Parathyroid adenoma (tissue), 2 donors: ENCODE measurements around the gene ACP5.
"Not testable (repeated sequence)": the region's sequence is repeated elsewhere in the genome, so short reads cannot be mapped to it uniquely, and the experiment has no call there.

Experiments
- H2AFZ ChIP-seq: fragments of 300-600 bp; sonication (generic); one replicate; pipeline ENCODE4 v1.7.0; 2017; ENCODE audit warnings: antibody characterized with exemption, mild to moderate bottlenecking
- H3K27ac ChIP-seq: fragments of 300-600 bp; sonication (generic); one replicate; pipeline ENCODE4 v1.7.0; 2017
- H3K27me3 ChIP-seq: fragments of 300-600 bp; sonication (generic); one replicate; pipeline ENCODE4 v1.7.0; 2017; ENCODE audit warnings: low read length; ENCODE audit not compliant: control insufficient read depth, insufficient read depth
- H3K36me3 ChIP-seq: fragments of 300-600 bp; sonication (generic); one replicate; pipeline ENCODE4 v1.7.0; 2017; ENCODE audit warnings: low read length; ENCODE audit not compliant: control insufficient read depth, insufficient read depth
- H3K4me1 ChIP-seq: fragments of 300-600 bp; sonication (generic); one replicate; pipeline ENCODE4 v1.7.0; 2017; ENCODE audit warnings: control low read depth
- H3K4me2 ChIP-seq: fragments of 300-600 bp; sonication (generic); one replicate; pipeline ENCODE4 v1.7.0; 2017; ENCODE audit warnings: low read length
- H3K4me3 ChIP-seq: fragments of 300-600 bp; sonication (generic); one replicate; pipeline ENCODE4 v1.7.0; 2017; ENCODE audit warnings: low read depth, low read length
- H3K79me2 ChIP-seq: fragments of 300-600 bp; sonication (generic); one replicate; pipeline ENCODE4 v1.7.0; 2017; ENCODE audit warnings: control low read depth
- H3K9ac ChIP-seq: fragments of 300-600 bp; sonication (generic); one replicate; pipeline ENCODE4 v1.7.0; 2017; ENCODE audit warnings: mild to moderate bottlenecking
- H3K9me3 ChIP-seq: fragments of 300-600 bp; sonication (generic); one replicate; pipeline ENCODE4 v1.7.0; 2017; ENCODE audit warnings: low read length; ENCODE audit not compliant: control insufficient read depth
- TF ChIP-seq, protein P1 (sequence below): fragments of 300-600 bp; sonication (generic); IDR thresholded peaks from one replicate; pipeline ENCODE4 v1.7.0; 2017; ENCODE audit warnings: antibody characterized with exemption, mild to moderate bottlenecking
- donor health status: primary hyperparathyroidism.

The ACP5 gene

DNA sequence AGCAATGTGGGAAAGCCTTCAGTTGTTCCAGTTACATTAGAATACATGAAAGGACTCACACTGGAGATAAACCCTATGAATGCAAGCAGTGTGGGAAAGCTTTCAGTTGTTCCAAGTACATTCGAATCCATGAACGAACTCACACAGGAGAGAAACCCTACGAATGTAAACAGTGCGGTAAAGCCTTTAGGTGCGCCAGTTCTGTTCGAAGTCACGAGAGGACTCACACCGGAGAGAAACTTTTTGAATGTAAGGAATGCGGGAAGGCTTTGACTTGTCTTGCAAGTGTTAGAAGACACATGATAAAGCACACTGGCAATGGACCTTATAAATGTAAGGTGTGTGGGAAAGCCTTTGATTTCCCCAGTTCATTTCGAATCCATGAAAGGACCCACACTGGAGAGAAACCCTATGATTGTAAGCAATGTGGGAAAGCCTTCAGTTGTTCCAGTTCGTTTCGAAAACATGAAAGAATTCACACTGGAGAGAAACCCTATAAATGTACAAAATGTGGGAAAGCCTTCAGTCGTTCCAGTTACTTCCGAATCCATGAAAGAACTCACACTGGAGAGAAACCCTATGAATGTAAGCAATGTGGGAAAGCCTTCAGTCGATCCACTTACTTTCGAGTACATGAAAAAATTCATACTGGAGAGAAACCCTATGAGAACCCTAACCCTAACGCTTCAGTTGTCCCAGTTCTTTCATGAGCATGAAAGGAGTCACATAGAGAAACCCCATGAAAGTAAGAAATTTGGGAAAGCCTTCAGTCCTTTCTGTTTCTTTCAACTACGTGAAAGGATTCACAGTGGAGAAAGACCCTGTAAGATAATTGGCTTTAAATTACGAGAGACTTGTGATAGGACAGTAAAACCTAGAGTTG lies 40.0 kb upstream of the ACP5 start:
- Histone ChIP-seq H3K4me1 (no peaks in the 10 kb centered on the region), H3K36me3 (no peaks in the 10 kb centered on the region), H3K27ac (no peak overlapping the region), H3K9ac (no peak overlapping the region), H3K4me2 (no peak overlapping the region), H3K4me3 (no peak overlapping the region), H3K79me2 (peaks cover 6% of the 10 kb centered on the region), H2AFZ (no peak overlapping the region), H3K27me3 (no peaks in the 10 kb centered on the region), H3K9me3 (peaks cover 3% of the 10 kb centered on the region)
- TF ChIP-seq, protein P1, sequence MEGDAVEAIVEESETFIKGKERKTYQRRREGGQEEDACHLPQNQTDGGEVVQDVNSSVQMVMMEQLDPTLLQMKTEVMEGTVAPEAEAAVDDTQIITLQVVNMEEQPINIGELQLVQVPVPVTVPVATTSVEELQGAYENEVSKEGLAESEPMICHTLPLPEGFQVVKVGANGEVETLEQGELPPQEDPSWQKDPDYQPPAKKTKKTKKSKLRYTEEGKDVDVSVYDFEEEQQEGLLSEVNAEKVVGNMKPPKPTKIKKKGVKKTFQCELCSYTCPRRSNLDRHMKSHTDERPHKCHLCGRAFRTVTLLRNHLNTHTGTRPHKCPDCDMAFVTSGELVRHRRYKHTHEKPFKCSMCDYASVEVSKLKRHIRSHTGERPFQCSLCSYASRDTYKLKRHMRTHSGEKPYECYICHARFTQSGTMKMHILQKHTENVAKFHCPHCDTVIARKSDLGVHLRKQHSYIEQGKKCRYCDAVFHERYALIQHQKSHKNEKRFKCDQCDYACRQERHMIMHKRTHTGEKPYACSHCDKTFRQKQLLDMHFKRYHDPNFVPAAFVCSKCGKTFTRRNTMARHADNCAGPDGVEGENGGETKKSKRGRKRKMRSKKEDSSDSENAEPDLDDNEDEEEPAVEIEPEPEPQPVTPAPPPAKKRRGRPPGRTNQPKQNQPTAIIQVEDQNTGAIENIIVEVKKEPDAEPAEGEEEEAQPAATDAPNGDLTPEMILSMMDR, result no peak

DNA sequence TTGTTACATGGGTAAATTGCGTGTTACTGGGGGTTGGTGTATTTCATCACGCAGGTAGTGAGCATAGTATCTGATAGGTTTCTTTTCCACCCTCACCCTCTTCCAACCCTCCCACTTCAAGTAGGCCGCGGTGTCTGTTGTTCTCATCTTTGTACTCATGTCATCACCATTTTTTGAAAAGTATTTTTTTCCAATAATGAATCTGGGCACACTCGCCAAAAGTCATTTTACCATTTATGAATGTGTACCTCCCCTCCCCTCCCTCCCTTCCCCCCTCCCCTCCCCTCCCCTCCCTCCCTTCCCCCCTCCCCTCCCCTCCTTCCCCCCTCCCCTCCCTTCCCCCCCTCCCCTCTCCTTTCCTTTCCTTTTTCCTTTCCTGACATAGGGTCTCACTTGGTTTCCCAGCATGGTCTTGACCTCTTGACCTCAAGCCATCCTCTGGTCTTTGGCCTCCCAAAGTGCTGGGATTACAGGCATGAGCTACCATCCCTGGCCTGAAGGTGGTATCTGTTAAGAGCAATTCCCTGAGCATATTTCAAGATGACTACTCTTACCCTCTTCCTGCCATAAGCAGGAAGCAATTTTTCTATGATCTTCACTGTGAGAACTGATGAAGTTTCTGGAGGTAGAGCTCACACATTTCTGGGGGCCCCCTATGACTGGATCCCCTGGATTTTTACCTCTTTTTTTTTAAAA lies 35.5 kb upstream of the ACP5 start:
- Histone ChIP-seq H3K36me3 (no peaks in the 10 kb centered on the region), H3K4me3 (no peak overlapping the region), H3K27ac (no peak overlapping the region), H3K9ac (no peak overlapping the region), H3K4me1 (no peaks in the 10 kb centered on the region), H3K27me3 (no peaks in the 10 kb centered on the region), H3K4me2 (no peak overlapping the region), H2AFZ (no peak overlapping the region), H3K9me3 (peaks cover 3% of the 10 kb centered on the region), H3K79me2 (peaks cover 16% of the 10 kb centered on the region)
- TF ChIP-seq, protein P1, result no peak

DNA sequence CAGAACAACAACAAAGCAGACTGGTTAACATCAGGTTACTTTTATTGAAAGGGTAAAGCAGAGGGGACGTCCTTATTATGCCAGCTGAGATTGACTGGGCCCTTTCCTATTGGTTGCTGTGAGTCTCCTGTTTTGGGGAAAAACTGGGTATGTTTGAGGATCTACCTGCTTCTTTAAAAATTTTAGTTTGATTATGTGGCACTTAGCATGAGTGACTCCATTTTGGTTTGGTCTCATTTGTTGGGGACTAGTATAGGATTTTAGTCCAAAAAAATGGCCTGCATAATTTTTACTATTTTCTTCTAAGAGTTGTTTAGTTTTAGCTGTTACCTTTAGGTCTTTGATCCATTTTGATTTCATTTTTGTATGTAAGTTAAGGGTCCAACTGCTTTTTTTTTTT lies 34.3 kb upstream of the ACP5 start:
- H3K4me1 ChIP-seq, result no peaks in the 10 kb centered on the region
- no peak overlapping the region for H3K4me2 ChIP-seq
- H3K27me3 ChIP-seq, result no peaks in the 10 kb centered on the region
- no peak overlapping the region for H2AFZ ChIP-seq
- H3K9me3 ChIP-seq, result peaks cover 2% of the 10 kb centered on the region
- TF ChIP-seq, protein P1, result no peak
- H3K9ac ChIP-seq, result no peak overlapping the region
- H3K79me2 ChIP-seq, result peaks cover 20% of the 10 kb centered on the region
- H3K27ac ChIP-seq, result no peak overlapping the region
- H3K36me3 ChIP-seq, result no peaks in the 10 kb centered on the region
- no peak overlapping the region for H3K4me3 ChIP-seq

DNA sequence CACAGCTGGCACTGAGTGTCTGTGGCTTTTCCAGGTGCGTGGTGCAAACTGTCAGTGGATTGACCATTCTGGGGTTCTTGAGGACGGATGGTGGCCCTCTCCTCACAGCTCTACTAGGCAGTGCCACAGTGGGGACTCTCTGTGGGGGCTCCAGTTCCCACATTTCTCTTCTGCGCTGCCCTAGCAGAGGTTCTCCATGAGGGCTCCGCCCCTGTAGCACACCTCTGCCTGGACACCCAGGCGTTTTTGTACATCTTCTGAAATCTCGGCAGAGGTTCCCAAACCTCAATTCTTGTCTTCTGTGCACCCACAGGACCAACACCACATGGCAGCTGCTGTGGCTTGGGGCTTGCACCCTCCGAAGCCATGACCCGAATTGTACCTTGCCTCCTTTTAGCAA lies 29.0 kb upstream of the ACP5 start:
- H3K36me3 ChIP-seq, result no peaks in the 10 kb centered on the region

DNA sequence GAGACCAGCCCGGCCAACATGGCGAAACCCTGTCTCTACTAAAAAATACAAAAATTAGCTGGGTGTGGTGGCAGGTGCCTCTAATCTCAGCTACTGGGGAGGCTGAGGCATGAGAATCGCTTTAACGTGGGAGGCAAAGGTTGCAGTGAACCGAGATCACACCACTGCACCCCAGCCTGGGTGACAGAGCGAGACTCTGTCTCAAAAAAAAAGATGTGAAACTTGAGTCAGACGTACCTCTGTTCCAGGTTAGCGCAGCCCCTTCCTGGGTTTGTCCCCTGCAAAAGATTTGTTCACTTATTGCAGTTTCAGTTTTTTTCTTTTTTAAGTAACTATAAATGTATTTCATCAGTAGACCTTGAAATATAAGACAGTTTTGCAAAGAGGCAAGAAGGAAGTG lies 22.3 kb upstream of the ACP5 start:
- H3K9ac ChIP-seq, H3K4me2 ChIP-seq, H3K27me3 ChIP-seq, H3K4me3 ChIP-seq, H3K36me3 ChIP-seq, H3K27ac ChIP-seq, H2AFZ ChIP-seq, H3K9me3 ChIP-seq, H3K4me1 ChIP-seq: not testable (repeated sequence)
- H3K79me2 ChIP-seq, result peaks cover 29% of the 10 kb centered on the region

More for the DNA sequence above, 29.0 kb upstream of the ACP5 start:
- no peaks in the 10 kb centered on the region for H3K27me3 ChIP-seq
- H3K9me3 ChIP-seq, result no peaks in the 10 kb centered on the region
- peaks cover 20% of the 10 kb centered on the region for H3K79me2 ChIP-seq
- H3K27ac ChIP-seq, result no peak overlapping the region
- no peak overlapping the region for H3K4me3 ChIP-seq
- no peaks in the 10 kb centered on the region for H3K4me1 ChIP-seq
- no peak overlapping the region for H3K9ac ChIP-seq
- H3K4me2 ChIP-seq, result no peak overlapping the region
- no peak overlapping the region for H2AFZ ChIP-seq
- TF ChIP-seq, protein P1, result no peak
